Naive B cell (primary cell): Measurements from ENCODE around the gene LCE3B. TPM values are rescaled to one million over a fixed set of nuclear protein-coding genes. Genes with fewer than 3 reads are reported as not detected.

Experiments used
- polyA plus RNA-seq, 6 donors: library from polyadenylated mRNA; unstranded; fragments of 300-500 nt; fragmentation: Illumina TruSeq; gene quantifications; one replicate each; pipeline ENCODE4 v1.2.3, GENCODE V29; 2021; ENCODE audit warnings: low read depth in 6 of 6

Gene LCE3B
- polyA plus RNA-seq, 6 donors from 2014 or later, result not detected

Other genes starting within 250 kb of the LCE3B start
- not detected for gene CRNN, start 199.5 kb upstream of the LCE3B start, polyA plus RNA-seq
- gene LCE5A, start 103.0 kb upstream of the LCE3B start, polyA plus RNA-seq, result not detected
- gene CRCT1, start 99.3 kb upstream of the LCE3B start, polyA plus RNA-seq, result not detected
- gene LCE3E, start 47.0 kb upstream of the LCE3B start, polyA plus RNA-seq, result not detected
- not detected for gene LCE3D, start 33.3 kb upstream of the LCE3B start, polyA plus RNA-seq
- not detected for gene LCE3C, start 13.6 kb upstream of the LCE3B start, polyA plus RNA-seq
- not detected for gene LCE3A, start 9.3 kb downstream of the LCE3B start, polyA plus RNA-seq
- gene LCE2D, start 49.6 kb downstream of the LCE3B start, polyA plus RNA-seq, result not detected
- gene LCE2C, start 61.5 kb downstream of the LCE3B start, polyA plus RNA-seq, result not detected
- not detected for gene LCE2B, start 72.3 kb downstream of the LCE3B start, polyA plus RNA-seq
- gene LCE2A, start 84.5 kb downstream of the LCE3B start, polyA plus RNA-seq, result not detected
- gene LCE4A, start 94.3 kb downstream of the LCE3B start, polyA plus RNA-seq, result not detected
- not detected for gene KPRP, start 144.2 kb downstream of the LCE3B start, polyA plus RNA-seq
- not detected for gene LCE1F, start 161.3 kb downstream of the LCE3B start, polyA plus RNA-seq
- gene LCE1E, start 172.4 kb downstream of the LCE3B start, polyA plus RNA-seq, result not detected
- gene LCE1D, start 182.9 kb downstream of the LCE3B start, polyA plus RNA-seq, result not detected
- not detected for gene LCE1C, start 192.8 kb downstream of the LCE3B start, polyA plus RNA-seq
- not detected for gene LCE1B, start 198.2 kb downstream of the LCE3B start, polyA plus RNA-seq
- not detected for gene LCE1A, start 213.7 kb downstream of the LCE3B start, polyA plus RNA-seq
- gene LCE6A, start 229.0 kb downstream of the LCE3B start, polyA plus RNA-seq, result not detected
- not detected for gene LCE7A, start 246.2 kb downstream of the LCE3B start, polyA plus RNA-seq